HG02610 (cell line): ENCODE measurements around the gene SPATA18.
"Not testable (repeated sequence)": the region's sequence is repeated elsewhere in the genome, so short reads cannot be mapped to it uniquely, and the experiment has no call there.

Experiments used
- ATAC-seq: cut with Tn5 transposase; IDR thresholded peaks from one replicate; pipeline ENCODE4 v1.9.1; 2021; ENCODE audit warnings: mild to moderate bottlenecking, moderate library complexity; ENCODE audit not compliant: unreplicated experiment

The SPATA18 gene

GRCh38 chr4:52051615-52052474, 741 bp downstream of the SPATA18 start:
- peak; percentile 66 for ATAC-seq

GRCh38 chr4:52052475-52052780, 1.3 kb downstream of the SPATA18 start:
- ATAC-seq = peak; percentile 67

- ATAC-seq = no peak
Observed at GRCh38 chr4:52054254-52054653, 3.1 kb downstream of the SPATA18 start.

GRCh38 chr4:52057196-52057595, 6.1 kb downstream of the SPATA18 start:
- no peak for ATAC-seq

GRCh38 chr4:52058275-52058674, 7.2 kb downstream of the SPATA18 start:
- ATAC-seq = no peak

GRCh38 chr4:52059372-52059771, 8.3 kb downstream of the SPATA18 start:
- ATAC-seq = no peak

GRCh38 chr4:52069571-52069970, 18.5 kb downstream of the SPATA18 start:
- no peak for ATAC-seq

- ATAC-seq = no peak
Observed at GRCh38 chr4:52071791-52072546, 20.9 kb downstream of the SPATA18 start.

GRCh38 chr4:52076731-52077130, 25.6 kb downstream of the SPATA18 start:
- ATAC-seq = no peak

- no peak for ATAC-seq
Observed at GRCh38 chr4:52079659-52080058, 28.6 kb downstream of the SPATA18 start.

- no peak for ATAC-seq
Observed at GRCh38 chr4:52081216-52081615, 30.1 kb downstream of the SPATA18 start.

- not testable (repeated sequence) for ATAC-seq
Observed at GRCh38 chr4:52086425-52086824, 35.3 kb downstream of the SPATA18 start.

- no peak for ATAC-seq
Observed at GRCh38 chr4:52091801-52092200, 40.7 kb downstream of the SPATA18 start.

- ATAC-seq = no peak
Observed at GRCh38 chr4:52093466-52093865, 42.4 kb downstream of the SPATA18 start.

GRCh38 chr4:52094376-52095145, 43.5 kb downstream of the SPATA18 start:
- no peak for ATAC-seq

- no peak for ATAC-seq
Observed at GRCh38 chr4:52095374-52095773, 44.3 kb downstream of the SPATA18 start.

GRCh38 chr4:52096048-52096447, 44.9 kb downstream of the SPATA18 start:
- no peak for ATAC-seq

GRCh38 chr4:52098618-52099017, 47.5 kb downstream of the SPATA18 start:
- no peak for ATAC-seq

- no peak for ATAC-seq
Observed at GRCh38 chr4:52099860-52100461, 48.9 kb downstream of the SPATA18 start.

GRCh38 chr4:52102587-52102986, 51.5 kb downstream of the SPATA18 start:
- ATAC-seq = no peak

- no peak for ATAC-seq
Observed at GRCh38 chr4:52103319-52103718, 52.2 kb downstream of the SPATA18 start.
